ENCODE measurements around the gene RAPGEF2. TPM values are rescaled to one million over a fixed set of nuclear protein-coding genes. Genes with fewer than 3 reads are reported as not detected.
A peak's percentile ranks its signal among the peaks of the same experiment; 100 is the strongest.

The RAPGEF2 gene
- total and polyA plus RNA-seq, 2 donors from 2014 or later: 6.9 to 50.6 TPM

DNA sequence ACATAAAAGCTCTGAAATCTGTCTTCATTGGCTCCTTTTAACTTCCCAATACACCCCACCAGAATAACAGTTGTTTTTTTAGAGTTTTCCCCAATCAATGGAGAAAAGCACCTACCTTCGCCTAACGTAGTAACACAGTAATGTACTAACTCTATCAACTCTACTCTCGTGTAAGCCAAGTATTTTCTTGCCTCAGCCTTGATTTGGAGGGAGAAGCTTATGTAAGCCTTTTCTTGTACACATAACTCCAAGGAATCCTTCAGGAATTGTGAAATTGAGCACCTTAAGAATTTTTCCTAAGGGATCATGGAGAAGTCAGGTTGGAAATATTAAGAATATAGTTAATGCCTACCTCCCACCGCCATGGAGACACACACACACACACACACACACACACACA, 181.2 kb downstream of the RAPGEF2 start:
- Histone ChIP-seq H3K9me3 (ENCODE audit: control insufficient read depth in 2 of 3, insufficient read depth in 1 of 3, low read length in 3 of 3) (no peaks in the 10 kb centered on the region), H3K36me3 (ENCODE audit: control insufficient read depth in 2 of 3, insufficient read depth in 3 of 3, low read length in 3 of 3) (no peaks in the 10 kb centered on the region), H3K27ac (ENCODE audit: low read depth in 2 of 2, low read length in 2 of 2) (peak overlapping the region; percentile 13 to 16), H3K4me1 (ENCODE audit: control insufficient read depth in 2 of 3, insufficient read depth in 2 of 3, low read depth in 1 of 3, low read length in 3 of 3) (peaks cover 3 to 15% (median 7%) of the 10 kb centered on the region in 3 donors), H3K4me3 (ENCODE audit: low read length in 3 of 3) (peak overlapping the region in 1 of 3 donors; percentile 32), H3K9ac (ENCODE audit: low read length in 3 of 3) (no peak overlapping the region), H3K27me3 (ENCODE audit: control insufficient read depth, insufficient read depth, low read length) (no peaks in the 10 kb centered on the region)
- FAIRE-seq (no peak), DNase-seq (no peak)
- TF ChIP-seq, protein P1, sequence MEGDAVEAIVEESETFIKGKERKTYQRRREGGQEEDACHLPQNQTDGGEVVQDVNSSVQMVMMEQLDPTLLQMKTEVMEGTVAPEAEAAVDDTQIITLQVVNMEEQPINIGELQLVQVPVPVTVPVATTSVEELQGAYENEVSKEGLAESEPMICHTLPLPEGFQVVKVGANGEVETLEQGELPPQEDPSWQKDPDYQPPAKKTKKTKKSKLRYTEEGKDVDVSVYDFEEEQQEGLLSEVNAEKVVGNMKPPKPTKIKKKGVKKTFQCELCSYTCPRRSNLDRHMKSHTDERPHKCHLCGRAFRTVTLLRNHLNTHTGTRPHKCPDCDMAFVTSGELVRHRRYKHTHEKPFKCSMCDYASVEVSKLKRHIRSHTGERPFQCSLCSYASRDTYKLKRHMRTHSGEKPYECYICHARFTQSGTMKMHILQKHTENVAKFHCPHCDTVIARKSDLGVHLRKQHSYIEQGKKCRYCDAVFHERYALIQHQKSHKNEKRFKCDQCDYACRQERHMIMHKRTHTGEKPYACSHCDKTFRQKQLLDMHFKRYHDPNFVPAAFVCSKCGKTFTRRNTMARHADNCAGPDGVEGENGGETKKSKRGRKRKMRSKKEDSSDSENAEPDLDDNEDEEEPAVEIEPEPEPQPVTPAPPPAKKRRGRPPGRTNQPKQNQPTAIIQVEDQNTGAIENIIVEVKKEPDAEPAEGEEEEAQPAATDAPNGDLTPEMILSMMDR (IDR thresholded peaks at IDR 0.05; ENCODE audit: borderline replicate concordance, extremely low read depth, insufficient read depth): no peak
- intact Hi-C loops (cut with DNase I): no loop called here

DNA sequence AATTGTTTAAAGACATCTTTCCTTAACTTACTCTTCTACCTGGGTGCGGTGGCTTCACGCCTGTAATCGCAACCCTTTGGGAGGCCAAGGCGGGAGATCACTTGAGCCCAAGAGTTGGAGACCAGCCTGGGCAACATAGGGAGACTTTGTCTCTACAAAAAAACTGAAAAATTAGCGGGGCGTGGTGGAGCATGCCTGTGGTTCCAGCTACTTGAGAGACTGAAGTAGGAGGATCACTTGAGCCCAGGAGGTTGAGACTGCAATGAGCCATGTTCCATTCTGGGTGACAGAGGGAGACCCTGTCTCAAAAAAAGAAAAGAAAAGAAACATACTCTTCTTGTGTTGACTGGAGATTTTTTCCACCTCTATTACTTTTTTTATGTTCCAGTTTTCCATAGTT, 181.9 kb downstream of the RAPGEF2 start:
- intact Hi-C loops (cut with DNase I): no loop called here
- FAIRE-seq (no peak), DNase-seq (no peak)
- TF ChIP-seq, protein P1 (IDR thresholded peaks at IDR 0.05; ENCODE audit: borderline replicate concordance, extremely low read depth, insufficient read depth): no peak
- H3K27me3 ChIP-seq (ENCODE audit: control insufficient read depth, insufficient read depth, low read length): no peaks in the 10 kb centered on the region
- H3K4me3 ChIP-seq (ENCODE audit: low read length in 3 of 3): no peak overlapping the region
- H3K9ac ChIP-seq (ENCODE audit: low read length in 3 of 3): no peak overlapping the region
- no peaks in the 10 kb centered on the region for H3K9me3 ChIP-seq (ENCODE audit: control insufficient read depth in 2 of 3, insufficient read depth in 1 of 3, low read length in 3 of 3)
- H3K36me3 ChIP-seq (ENCODE audit: control insufficient read depth in 2 of 3, insufficient read depth in 3 of 3, low read length in 3 of 3): no peaks in the 10 kb centered on the region
- peaks cover 3 to 15% (median 7%) of the 10 kb centered on the region in 3 donors for H3K4me1 ChIP-seq (ENCODE audit: control insufficient read depth in 2 of 3, insufficient read depth in 2 of 3, low read depth in 1 of 3, low read length in 3 of 3)
- H3K27ac ChIP-seq (ENCODE audit: low read depth in 2 of 2, low read length in 2 of 2): no peak overlapping the region

DNA sequence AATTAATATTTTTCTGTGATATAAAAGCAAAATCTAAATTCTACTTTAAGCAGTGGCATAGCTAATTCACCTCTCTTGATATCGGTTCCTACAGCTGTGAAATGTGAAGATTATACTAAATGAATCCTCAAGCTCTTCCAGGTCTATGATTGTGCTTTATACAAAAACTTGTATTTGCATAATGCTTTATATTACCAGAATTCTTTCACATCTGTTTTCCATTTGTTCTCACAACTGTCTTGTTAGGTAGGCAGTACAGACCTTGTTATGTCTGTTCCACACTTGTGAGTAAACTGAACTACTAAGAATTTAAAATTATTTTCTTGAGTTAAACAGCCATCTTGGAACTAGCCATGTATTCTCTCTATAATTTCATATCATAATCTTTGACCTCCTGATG, 184.9 kb downstream of the RAPGEF2 start:
- H3K27me3 ChIP-seq (ENCODE audit: control insufficient read depth, insufficient read depth, low read length): no peaks in the 10 kb centered on the region
- no peak overlapping the region for H3K27ac ChIP-seq (ENCODE audit: low read depth in 2 of 2, low read length in 2 of 2)
- H3K9ac ChIP-seq (ENCODE audit: low read length in 3 of 3): no peak overlapping the region
- no peaks in the 10 kb centered on the region for H3K36me3 ChIP-seq (ENCODE audit: control insufficient read depth in 2 of 3, insufficient read depth in 3 of 3, low read length in 3 of 3)
- H3K9me3 ChIP-seq (ENCODE audit: control insufficient read depth in 2 of 3, insufficient read depth in 1 of 3, low read length in 3 of 3): no peaks in the 10 kb centered on the region
- TF ChIP-seq, protein P1 (IDR thresholded peaks at IDR 0.05; ENCODE audit: borderline replicate concordance, extremely low read depth, insufficient read depth): no peak
- DNase-seq: no peak
- no peak for FAIRE-seq
- peaks cover 0 to 10% (median 2%) of the 10 kb centered on the region in 3 donors for H3K4me1 ChIP-seq (ENCODE audit: control insufficient read depth in 2 of 3, insufficient read depth in 2 of 3, low read depth in 1 of 3, low read length in 3 of 3)
- intact Hi-C loops (cut with DNase I): no loop called here
- no peak overlapping the region for H3K4me3 ChIP-seq (ENCODE audit: low read length in 3 of 3)

DNA sequence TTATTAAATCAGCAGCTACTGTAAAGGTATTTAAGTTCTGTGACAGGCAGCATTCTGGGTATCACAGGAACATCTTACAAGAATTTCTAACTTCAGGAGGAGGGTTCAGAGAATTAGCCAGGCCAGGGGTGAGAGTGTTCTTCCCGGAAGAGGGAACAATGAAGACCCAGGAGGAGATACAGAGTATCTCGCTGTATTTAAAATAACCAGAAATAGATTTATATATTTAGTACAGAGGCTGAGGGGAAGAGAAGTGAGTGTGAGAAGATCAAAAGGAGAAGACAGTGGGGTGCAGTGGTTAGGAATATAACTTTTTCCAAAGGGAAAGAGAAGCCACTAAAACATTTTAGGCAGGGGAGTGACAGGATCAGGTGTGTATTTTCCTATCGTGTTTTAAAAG, 186.8 kb downstream of the RAPGEF2 start:
- H3K9ac ChIP-seq (ENCODE audit: low read length in 3 of 3): no peak overlapping the region
- no peaks in the 10 kb centered on the region for H3K9me3 ChIP-seq (ENCODE audit: control insufficient read depth in 2 of 3, insufficient read depth in 1 of 3, low read length in 3 of 3)
- DNase-seq: no peak
- no peak for FAIRE-seq
- H3K27me3 ChIP-seq (ENCODE audit: control insufficient read depth, insufficient read depth, low read length): no peaks in the 10 kb centered on the region
- no peak overlapping the region for H3K4me3 ChIP-seq (ENCODE audit: low read length in 3 of 3)
- TF ChIP-seq, protein P1 (IDR thresholded peaks at IDR 0.05; ENCODE audit: borderline replicate concordance, extremely low read depth, insufficient read depth): no peak
- peaks cover 0 to 6% (median 0%) of the 10 kb centered on the region in 3 donors for H3K4me1 ChIP-seq (ENCODE audit: control insufficient read depth in 2 of 3, insufficient read depth in 2 of 3, low read depth in 1 of 3, low read length in 3 of 3)
- intact Hi-C loops (cut with DNase I): no loop called here
- H3K36me3 ChIP-seq (ENCODE audit: control insufficient read depth in 2 of 3, insufficient read depth in 3 of 3, low read length in 3 of 3): no peaks in the 10 kb centered on the region
- H3K27ac ChIP-seq (ENCODE audit: low read depth in 2 of 2, low read length in 2 of 2): no peak overlapping the region

Measured in kidney (tissue), 14 donors.